NCI-H69 (cell line): Measurements from ENCODE around the gene ROR2.
"Not testable (repeated sequence)": the region's sequence is repeated elsewhere in the genome, so short reads cannot be mapped to it uniquely, and the experiment has no call there.

Experiments used
- DNase-seq: peaks from one replicate; lab custom pipeline; 2025; lab: John Stamatoyannopoulos, UW

ROR2 gene

GRCh38 chr9:91949946-91950664 lies at the start of gene ROR2:
TSS of gene ROR2 (minus strand) at chr9:91950228.
- DNase-seq = peak; percentile 85

- no peak for DNase-seq
Observed at GRCh38 chr9:91995000-91995655, 45.1 kb upstream of the ROR2 start.

DNA sequence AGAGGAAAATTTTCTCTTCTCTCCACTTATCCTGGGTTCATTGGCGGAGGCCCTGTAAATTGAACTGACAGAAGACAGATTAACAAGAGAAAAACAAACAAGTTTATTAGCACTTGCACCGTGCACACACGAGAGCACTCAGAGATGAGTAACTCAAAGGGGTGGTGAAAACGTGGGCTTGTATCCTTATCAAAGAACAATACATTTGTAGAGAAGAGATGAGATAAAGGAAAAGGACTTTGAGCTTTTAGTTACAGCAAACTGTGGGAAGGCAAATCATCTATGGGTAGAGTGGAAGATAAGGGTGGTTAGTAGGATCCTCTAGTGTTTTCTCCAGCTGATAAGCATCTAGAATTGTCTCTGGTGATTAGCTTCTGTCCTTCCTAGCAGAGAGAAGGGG lies 44.4 kb upstream of the ROR2 start:
- DNase-seq = peak; percentile 13

- DNase-seq = peak; percentile 6
Observed at GRCh38 chr9:91992461-91993041, 42.5 kb upstream of the ROR2 start.

GRCh38 chr9:91991721-91992341 lies 41.8 kb upstream of the ROR2 start:
- DNase-seq = no peak

DNA sequence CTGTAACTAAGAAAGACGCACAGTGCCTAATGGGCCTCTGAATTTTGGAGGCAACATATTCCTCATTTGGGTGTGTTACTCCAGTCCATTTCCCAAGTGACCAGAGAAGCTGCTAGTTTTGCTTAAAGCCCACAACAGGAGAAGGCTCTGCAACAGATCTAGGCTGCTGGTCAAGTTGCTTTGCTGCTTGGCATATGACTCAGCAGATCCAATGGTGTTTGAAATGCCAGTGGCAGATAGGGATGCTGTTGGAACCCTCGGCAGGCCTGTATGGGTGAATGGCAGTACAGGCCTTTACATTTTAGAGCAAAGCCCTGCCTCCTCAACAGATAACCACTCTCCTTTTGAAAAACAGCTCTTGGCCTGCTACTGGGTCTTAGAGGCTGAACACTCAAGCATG lies 36.2 kb upstream of the ROR2 start:
- DNase-seq = no peak

- no peak for DNase-seq
Observed at GRCh38 chr9:91985692-91986091, 35.7 kb upstream of the ROR2 start.

DNA sequence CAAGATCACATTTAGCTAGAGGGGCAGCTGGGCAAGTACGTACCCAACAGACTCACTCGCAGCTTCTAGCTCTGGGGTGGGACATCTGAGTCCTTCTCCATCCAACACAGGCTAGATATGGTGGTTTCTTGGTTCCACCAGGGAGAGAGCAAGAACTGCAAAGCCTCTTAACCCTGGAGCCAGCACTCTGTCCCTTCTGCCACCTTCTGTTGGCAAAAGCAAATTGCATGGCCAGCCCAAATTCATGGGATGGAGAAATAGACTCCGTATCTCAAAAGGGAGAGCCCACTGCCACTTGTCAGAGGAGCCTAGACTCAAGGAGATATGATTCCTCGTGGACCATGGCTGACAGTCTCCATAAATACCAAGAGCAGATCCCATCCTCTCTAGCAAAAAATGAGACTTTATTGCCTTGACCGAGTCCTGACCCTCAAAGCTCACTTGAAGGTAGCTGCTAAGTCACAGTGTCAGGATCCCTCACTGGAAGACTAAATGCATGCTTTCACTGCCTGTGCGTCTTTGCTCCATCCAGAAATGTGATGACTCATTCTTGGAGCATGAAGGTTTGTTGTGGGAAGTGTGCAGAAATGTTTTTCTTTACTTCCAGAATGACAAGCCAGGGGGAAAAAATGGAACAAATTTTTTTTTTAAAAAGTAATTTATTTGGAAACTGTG lies 28.8 kb upstream of the ROR2 start:
- DNase-seq = peak; percentile 37

DNA sequence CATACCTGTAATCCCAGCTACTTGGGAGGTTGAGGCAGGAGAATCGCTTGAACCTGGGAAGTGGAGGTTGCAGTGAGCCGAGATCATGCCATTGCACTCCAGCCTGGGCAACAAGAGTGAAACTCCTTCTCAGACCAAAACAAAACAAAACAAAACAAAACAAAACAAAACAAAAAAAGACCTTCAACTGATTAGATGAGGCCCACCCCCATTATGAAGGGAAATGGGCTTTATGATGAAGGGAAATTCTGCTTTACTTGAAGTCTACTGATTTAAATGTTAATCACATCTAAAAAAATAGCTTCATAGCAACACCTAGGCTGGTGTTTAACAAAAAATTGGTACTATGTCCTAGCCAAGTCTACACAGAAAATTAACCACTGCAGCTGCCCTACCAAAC lies 25.2 kb upstream of the ROR2 start:
- not testable (repeated sequence) for DNase-seq

- DNase-seq = no peak
Observed at GRCh38 chr9:91972711-91973110, 22.7 kb upstream of the ROR2 start.

DNA sequence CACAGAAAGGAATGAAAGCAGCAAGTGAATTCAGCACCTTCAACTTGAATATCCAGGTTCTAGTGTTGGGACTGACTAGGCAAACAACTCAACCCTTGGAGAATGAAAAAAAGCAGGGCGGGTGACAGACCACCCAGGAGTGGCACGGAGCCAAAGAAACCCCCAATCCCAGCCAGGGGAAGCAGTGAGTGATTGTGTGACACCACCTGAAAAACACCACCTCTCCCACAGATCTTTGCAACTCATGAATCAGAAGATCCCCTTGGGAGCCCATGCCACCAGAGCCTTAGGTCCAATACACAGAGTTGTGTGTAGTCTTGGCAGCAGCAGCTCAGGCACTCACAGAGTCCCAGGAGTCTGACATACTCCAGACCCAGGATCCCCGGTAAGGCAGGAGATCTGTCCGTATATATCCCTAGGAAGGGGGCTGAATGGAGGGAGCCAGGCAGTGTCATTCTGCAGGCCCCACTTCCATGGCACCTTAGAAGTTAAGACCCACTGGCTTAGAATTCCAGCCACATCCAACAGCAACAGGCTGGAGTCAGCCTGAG lies 22.1 kb upstream of the ROR2 start:
- DNase-seq = no peak

DNA sequence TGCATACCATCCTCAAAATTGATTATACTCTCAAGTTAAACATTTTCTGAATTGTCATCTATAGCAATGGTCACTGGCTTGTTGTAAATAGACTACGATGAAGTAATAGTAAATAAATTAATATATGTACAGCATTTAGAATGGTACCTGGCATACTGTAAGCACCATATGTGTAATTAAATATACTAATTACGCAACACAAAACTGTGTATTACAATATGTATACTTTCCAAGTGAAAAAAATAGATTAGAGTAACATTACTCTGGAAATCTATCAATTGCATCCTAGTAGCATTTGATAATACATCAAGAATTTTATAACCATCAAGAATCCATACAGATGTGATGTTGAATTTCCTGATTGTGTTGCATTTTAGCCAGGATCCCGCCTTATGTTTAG lies 17.2 kb upstream of the ROR2 start:
- DNase-seq = no peak

DNA sequence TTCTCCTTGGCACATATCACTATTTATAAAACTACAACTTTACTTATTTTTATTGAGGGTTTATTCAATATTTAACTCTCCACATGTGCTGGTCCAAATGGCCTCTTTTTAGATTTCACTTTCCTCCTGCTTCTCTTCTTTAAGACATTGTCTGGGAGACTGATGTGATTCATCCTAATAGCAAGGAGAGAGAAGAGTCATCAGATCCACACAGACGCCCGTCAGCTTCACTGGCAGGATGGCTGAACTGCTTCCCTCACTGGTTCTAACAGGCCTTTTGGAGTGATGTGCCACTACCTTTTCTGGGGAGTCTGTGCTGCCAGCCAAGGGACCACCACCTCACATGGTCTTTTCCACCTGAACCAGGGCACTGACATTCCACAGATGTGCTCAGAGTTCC lies 16.5 kb upstream of the ROR2 start:
- DNase-seq = no peak

DNA sequence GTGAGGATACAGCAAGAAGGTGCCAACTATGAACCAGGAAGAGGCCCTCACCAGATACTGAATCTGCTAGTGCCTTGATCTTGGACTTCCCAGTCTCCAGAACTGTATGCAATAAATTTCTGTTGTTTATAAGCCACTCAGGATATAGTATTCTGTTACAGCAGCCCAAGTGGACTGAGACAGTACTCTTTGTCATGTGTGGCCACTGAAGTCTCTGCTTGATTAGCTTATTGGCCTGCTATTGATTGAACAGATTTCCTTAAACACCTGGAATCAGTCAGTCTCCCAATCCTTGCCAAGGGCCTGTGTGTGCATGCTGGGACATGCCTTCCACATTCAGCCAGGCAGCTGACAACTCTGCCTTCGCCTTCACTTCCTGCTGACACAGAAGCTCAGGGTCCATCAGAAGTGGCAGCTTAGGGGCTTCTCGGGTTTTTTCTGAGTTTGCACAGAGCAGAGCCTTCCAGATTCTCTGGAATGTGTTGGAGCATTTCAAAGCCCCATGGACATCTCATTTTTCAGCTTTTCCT lies 13.7 kb upstream of the ROR2 start:
- DNase-seq = no peak

- no peak for DNase-seq
Observed at GRCh38 chr9:91960367-91960766, 10.3 kb upstream of the ROR2 start.

DNA sequence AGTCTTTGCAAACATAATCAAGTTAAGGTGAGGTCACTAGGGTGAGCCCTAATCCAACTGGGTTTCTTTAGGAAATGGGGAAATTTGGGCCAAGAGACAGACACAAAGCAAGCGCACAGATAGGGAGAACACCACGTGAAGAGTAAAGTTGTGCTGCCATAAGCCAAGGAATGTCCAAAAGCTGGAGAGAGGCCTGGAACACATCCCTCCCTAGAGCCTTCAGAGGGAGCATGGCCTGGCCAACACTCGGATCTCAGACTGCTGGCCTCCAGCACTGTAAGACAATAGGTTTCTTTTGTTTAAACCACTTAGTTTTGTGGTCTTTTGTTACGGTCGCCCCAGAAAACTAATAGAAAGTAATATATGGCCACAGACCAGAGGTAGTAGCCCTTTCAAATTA lies 8.1 kb upstream of the ROR2 start:
- no peak for DNase-seq

- DNase-seq = peak; percentile 74
Observed at GRCh38 chr9:91954841-91955471, 4.9 kb upstream of the ROR2 start.

DNA sequence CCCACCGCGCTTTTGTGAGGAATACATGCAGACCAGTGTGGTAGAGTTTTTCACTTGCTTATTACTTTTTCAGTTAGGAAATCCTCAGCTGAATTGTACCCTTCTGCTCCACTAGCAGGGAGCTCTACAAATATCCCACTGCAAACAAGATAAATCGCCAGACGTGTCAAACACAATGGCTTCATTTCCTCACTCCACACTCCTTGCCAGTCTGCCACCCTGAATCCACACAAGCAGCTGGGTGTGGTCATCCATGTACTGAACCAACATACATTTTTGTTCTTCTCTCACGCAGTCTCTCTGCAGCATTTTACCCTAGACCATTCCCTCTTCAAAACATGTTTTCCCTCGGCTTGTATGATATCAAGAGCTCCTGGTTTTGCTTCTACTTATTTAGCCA lies 3.7 kb upstream of the ROR2 start:
- DNase-seq = peak; percentile 79

GRCh38 chr9:91951944-91952520 lies 2.0 kb upstream of the ROR2 start:
- DNase-seq = no peak

DNA sequence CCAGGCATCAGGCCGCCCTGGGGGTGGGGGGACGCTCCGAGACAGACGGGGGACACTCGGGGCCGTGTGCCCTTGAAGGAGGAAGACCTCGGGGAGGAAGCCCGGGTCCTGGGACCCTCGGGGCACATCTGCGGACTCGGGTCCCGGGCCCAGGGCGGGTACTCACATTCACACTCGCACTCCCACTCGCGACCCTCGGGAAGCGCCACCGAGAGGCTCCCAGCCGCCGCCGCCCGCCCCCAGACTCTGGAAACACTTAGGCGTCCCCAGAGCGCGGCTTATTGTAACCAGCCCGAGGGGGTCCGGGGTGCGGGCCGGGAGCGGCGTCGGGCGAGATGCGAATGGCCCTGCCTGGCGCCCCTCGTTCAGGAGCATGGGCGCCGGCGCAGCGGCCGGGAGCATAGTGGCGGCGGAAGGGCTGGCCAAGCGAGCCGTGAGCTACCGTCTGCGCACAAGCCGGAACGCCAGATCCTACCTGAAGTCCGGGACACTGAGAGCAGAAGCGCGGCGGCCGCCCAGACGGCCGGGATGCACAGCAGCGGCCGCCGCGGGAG lies 559 bp downstream of the ROR2 start:
- peak; percentile 75 for DNase-seq
